Retinal pigment epithelial cell (primary cell): ENCODE results near the gene ACADL.

Experiments used
- DNase-seq: peaks from one replicate; pipeline ENCODE4 v3.0.0-alpha.2; 2010; ENCODE audit warnings: low read depth
- H3K4me3 ChIP-seq: 2 replicates; pipeline ENCODE4 v1.5.1; 2011; ENCODE audit warnings: mild to moderate bottlenecking, low read length, control low read depth, moderate library complexity
- CTCF ChIP-seq: conservative IDR thresholded peaks from 2 replicates; pipeline ENCODE4 v1.5.1; 2011; ENCODE audit warnings: low read depth, low read length, control low read depth, inconsistent platforms

ACADL gene

GRCh38 chr2:210262036-210262435 is 36.8 kb upstream of the ACADL start:
- H3K4me3 ChIP-seq: no peak overlapping the region
- DNase-seq: no peak
- TF ChIP-seq CTCF: no peak

DNA sequence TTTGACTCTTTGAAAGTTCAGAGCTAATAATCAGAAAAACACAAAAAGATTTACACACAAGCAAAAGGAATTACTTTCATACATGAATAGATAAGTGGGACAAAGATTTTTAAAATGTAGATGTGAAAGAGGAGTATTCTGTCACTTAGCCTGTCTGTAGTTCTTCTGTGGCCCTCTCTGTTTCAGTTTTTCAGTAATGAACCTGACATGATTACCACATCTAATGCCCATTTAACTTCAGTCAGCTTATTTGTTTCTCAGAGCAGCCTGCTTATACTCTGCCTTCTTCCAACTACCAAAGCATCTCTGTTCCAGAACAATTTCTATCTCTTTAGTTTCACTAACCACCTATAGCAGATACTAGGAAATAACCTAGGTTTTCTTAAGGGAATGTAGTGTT is 34.4 kb upstream of the ACADL start:
- TF ChIP-seq CTCF: no peak
- no peak for DNase-seq

DNA sequence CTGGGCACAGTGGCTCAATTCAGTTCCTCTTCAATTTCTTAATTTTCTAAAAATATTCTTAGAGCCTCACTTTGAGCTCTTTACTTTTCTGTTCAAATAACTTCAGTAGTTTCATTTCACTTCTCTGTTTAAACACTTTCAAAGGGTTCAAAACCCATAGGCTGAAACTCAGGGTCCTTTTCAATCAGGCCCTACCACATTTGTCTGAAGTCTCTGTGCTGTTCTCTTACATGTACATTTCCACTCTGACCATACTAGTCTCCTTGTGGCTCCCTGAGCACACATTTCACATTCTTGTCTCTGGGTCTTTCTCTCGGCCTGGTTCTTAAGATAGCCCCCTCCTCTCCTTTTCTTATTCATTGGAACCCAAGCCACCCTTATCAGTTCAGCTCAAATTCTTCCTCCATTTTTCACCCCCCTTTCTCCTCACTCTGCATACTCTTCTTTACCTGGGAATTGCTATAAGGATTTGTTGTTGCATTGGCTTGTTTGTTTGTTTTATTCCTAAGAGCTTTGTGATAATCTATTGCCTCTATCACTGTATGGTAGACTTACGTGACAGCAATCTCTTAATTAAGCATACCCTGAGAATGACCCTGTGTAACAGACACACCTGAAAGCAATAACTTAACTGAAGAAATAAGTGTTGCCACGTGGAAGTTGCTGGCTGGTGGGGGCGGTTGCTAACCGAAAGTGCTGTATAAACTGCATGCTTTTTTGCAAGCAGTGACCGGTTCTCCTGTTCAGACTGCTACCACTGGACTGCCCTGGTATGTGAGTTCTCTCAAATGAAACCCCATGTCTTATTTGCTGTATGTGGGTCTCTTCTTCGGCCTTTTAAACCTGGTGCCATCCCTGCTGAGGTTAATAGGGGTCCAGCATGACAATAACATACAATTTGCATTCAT is 27.7 kb upstream of the ACADL start:
- H3K4me3 ChIP-seq: no peak overlapping the region
- DNase-seq: no peak
- TF ChIP-seq CTCF: no peak

More for the DNA sequence above, 34.4 kb upstream of the ACADL start:
- no peak overlapping the region for H3K4me3 ChIP-seq

DNA sequence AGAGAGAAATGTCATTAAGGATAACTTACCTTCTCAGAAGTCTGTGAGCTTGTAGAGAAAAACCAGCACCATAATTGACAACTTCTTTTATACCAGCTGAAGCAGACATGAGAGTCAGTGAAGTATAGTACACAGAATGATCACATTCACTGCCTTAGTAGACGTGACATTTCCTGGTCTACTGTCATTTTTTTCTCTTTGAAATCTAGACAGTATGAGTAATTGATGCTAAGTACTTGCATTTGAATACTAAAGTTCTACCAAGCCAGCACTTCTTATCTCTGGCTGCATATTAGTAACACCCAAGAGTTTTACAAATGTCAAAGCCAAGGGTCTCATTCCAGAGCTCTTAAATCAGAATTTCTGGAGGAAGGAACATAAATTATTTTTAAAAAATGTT is 25.4 kb upstream of the ACADL start:
- H3K4me3 ChIP-seq: no peak overlapping the region
- no peak for DNase-seq
- TF ChIP-seq CTCF: no peak

DNA sequence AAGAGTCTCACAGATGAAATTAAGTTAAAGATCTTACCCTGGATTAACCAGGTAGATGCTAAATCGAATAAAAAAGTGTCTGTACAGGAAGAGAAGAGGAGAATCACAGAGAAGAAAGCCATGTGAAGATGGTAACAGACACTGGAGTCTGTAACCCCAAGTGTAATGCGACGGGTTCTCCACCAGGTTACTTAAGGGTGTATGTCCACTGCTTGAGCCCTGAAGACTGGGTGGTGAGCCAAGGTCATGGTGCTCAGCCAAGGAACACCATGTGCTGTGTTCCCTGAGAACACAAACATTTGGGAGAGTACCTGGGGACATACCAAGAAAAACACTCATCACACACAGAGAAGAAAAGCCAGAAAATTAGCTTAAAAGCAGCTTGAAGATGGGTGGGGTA is 8.2 kb upstream of the ACADL start:
- no peak for TF ChIP-seq CTCF
- no peak overlapping the region for H3K4me3 ChIP-seq
- DNase-seq: no peak

GRCh38 chr2:210230984-210231383 is 5.7 kb upstream of the ACADL start:
- no peak for TF ChIP-seq CTCF
- DNase-seq: no peak
- no peak overlapping the region for H3K4me3 ChIP-seq

GRCh38 chr2:210230518-210230917 is 5.3 kb upstream of the ACADL start:
- no peak overlapping the region for H3K4me3 ChIP-seq
- no peak for DNase-seq
- no peak for TF ChIP-seq CTCF
